Left renal pelvis (tissue), 4 donors: ENCODE measurements around the gene DCLK2. TPM values are rescaled to one million over a fixed set of nuclear protein-coding genes. Genes with fewer than 3 reads are reported as not detected.

Source experiments
- DNase-seq, 4 donors: peaks; one replicate each; pipeline ENCODE4 v3.0.0-alpha.2; 2013; ENCODE audit warnings: low read depth in 4 of 4, low spot score in 3 of 4
- polyA plus RNA-seq, 4 donors: library from polyadenylated mRNA; unstranded; fragments of 120-200 nt; gene quantifications; one replicate each; pipeline ENCODE4 v1.2.1, GENCODE V29; 2013; ENCODE audit not compliant: insufficient read length in 4 of 4

Gene DCLK2
- polyA plus RNA-seq, 4 donors, result 6.1 to 13.4 (median 11.3) TPM

DNA sequence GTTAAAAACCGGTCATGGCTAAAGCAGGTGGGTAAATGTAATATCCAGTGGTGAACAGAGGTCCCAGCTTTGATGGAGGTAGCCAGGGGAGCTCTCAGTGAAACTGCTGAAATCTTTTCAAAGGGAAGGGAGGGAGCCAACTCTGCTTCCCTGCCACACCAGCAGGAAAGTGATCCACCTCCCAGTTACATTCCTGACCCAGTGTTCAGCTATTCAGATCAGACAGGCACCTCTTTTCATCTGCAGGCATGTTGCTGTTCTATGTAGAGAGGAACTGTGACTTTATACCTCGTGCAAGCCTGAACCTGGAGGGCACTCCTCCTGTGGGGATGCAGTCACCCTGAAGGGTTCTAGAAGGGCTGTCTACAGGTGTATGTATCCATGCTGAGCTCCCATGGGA is 37.6 kb downstream of the DCLK2 start:
- no peak for DNase-seq

DNA sequence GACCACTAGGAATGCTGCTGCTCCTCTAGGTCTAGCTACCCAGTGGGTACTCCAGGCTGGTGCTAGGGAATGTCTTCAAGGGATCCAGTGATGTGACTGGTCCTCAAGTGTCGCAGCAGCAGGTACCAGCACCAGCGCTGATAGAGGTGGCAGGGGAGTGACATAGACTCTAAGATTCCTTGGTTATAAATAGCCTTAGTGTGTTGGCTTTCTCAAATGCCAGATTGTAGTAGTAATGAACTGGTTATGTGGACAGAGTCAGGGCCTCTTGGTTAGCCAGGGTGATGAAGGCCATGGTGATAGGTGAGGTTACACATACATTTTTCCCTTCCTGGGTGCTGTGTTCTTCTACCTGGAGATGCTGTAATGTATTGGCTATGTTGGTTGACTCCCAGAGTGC is 38.3 kb downstream of the DCLK2 start:
- DNase-seq, result no peak

DNA sequence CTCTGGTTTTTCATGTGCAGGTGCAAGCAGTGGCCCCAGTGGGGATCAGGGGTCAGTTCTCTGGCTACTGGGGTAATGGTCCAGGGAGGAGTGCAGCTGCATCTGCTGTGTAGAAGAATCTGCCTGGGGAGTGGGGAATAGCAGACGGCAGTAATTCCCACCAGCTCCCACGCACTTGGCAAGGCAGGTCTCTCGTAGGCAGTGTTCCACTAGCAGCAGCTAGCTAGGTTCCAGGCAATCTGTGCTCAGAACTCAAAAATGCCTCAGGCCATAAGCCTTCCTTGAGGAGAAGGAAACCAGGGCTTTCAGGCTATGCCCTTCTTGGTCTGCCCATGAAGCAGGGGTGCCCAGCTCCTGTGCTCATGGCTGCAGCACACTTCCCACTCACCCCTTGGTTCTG is 38.8 kb downstream of the DCLK2 start:
- DNase-seq, result no peak

DNA sequence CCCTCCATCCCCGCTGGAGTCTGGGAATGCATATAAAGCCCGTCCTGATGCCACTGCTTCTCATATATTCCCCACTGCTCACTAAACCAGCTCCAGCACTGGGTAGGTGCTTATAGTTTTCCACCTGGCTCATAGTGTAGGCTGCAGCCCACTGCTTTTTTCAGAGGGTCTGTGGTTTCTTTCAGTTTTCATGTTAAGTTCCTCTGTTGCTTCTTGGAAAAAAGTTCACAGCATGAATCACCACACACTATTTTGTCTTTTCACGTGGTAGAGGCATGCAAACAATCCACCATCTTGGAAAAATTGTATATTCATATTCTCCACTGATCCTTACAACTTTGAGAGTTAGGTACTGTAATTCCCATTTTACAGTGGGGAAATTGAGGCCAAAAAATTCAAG is 39.4 kb downstream of the DCLK2 start:
- DNase-seq, result no peak

DNA sequence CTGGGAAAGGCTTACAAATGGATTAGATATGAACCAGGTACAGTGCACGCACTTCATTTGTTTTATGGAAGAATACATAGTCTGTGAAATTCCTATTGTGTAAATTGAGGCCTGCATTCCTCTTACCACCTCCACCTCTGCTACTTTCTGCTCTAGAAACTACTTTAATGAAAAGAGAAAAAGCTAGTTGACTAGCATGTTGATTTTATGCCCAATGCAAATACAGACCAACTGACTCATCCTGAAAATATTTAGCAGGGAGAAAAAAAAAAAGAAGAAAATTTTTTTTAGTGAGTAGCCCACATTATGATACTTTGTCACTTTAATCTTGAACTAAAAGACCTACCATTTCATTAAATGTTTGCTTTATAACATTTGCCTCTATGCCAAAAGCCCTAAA is 41.2 kb downstream of the DCLK2 start:
- no peak for DNase-seq

DNA sequence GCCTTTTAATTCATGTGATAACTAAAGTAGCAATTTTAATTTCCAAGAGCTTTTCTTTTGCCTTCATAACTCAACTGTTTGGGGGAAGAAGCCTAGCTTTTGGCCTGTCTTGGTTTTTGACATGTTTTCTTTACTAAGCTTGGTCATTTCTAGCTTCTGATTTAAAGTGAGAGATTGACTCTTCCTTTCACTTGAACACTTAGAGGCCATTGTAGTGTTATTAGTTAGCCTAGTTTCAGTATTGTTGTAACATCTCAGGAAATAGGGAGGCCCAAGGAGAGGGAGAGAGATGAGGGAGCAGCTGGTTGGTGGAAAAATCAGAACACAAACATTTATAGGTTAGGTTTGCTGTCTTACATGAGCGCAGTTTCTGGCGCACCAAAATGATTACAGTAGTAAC is 44.8 kb downstream of the DCLK2 start:
- no peak for DNase-seq

DNA sequence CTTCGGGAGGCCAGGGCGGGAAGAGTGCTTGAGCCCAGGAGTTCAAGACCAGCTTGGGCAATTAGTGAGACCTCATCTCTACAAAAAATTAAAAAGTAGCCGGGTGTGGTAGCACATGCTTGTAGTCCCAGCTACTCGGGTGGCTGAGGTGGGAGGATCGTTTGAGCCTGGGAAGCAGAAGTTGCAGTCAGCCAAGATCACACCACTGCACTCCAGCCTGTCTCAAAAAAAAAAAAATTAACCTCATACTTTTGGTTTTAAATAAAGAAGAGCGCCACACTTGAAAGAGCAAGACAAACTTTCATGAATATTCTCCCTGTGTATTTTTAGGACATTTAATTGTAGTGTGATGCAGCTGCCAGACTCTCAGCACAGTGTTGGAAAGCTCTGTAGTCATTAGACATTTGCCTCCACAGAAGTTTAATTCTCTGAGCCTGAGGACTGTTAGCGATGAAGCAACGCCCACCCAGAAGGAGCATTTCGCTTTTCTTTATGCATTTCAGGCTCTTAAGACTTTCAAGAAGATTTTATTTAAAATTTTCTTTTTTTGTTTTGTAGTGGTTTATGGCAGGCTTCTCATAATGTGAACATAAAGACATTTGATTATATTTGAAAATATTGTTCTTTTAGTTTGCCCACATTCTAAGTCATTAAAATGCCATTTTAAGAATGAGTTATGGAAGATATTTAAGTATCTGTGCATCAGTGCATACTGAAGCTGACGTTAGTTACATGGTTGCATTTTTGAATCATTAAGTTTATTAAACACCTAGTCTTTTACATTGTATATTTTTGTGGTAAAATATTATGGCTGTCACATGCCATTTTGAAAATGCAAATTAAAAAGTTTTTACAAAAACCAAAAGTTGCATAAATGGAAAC is 45.8 kb downstream of the DCLK2 start:
- DNase-seq, result no peak

DNA sequence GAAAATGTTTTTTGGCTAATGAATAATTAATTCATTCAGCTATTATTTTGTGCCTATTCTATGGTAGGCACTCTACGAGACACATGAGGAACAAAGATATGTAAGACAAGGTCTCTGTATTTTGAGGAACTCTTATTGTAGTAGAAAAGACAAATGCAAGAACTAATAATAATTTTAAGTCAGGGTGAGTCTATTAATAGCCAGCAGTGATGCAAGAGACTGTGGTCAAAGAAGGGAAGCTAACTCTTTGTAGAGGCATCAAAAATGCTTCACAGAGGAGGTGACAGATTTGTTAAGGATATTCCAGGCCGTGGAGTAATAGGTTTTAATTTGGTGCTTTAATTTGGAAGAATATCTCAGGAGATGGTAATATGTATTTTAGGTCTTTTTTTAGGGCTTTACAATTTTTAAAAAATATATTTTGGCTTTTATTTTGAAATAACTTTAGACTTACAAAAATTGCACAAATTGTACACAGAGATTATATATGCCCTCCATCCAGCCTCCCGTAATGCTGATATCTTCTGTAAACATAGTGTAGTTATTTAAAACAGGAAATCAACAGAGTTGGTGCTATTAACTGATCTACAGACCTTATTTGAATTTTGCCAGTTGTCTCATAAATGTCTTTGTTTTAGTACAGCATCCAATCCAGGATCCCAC is 48.1 kb downstream of the DCLK2 start:
- DNase-seq, result no peak

DNA sequence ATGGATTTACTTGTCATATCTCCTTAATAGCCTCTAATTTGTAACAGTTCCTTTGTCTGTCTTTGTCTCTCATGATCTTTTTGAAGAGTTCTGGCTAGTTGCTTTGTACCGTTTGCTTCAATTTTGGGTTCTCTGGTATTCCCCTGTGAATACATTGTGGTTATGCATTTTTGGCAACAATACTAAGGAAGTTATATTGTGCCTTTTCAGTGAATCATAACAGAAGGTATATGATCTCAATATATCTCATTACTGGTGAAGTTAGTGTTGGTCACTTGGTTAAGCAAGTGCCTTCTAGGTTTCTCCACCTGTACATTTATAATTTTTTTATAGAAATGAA is 48.6 kb downstream of the DCLK2 start:
- no peak for DNase-seq

DNA sequence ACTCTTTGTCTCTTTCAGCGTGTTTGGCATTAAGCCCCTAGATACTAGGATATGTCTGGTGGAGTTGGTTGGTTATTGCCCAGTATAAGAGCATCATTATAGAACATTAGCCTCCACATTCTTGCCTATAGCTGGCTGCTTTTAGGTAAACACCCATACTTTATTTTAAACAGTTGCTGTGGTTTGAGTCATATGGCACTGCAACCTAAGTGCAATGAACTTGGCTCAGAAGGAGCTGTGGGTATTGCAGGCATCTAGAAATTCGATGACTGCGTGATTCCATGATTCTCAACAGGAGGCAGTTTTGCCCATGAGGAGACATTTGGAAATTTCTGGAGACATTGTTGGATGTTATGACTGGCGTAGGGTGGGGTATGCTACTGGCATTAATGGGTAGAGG is 49.5 kb downstream of the DCLK2 start:
- DNase-seq, result no peak

DNA sequence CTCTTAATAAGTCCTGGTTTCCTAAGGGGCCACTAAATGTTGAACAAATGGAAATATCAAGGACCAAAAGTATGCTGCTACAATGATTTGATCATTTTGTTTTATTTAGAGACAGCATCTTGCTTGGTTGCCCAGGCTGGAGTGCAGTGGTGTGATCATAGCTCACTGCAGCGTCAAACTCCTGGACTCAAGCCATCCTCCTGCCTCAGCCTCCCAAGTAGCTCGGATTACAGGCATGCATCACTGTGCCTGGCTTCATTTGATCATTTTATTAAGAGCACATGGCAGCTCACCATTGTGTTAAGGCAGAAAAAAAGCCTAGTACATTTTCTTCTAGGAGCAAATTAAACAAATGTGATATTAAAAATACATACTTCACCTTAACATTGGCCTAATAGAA is 52.7 kb downstream of the DCLK2 start:
- no peak for DNase-seq

DNA sequence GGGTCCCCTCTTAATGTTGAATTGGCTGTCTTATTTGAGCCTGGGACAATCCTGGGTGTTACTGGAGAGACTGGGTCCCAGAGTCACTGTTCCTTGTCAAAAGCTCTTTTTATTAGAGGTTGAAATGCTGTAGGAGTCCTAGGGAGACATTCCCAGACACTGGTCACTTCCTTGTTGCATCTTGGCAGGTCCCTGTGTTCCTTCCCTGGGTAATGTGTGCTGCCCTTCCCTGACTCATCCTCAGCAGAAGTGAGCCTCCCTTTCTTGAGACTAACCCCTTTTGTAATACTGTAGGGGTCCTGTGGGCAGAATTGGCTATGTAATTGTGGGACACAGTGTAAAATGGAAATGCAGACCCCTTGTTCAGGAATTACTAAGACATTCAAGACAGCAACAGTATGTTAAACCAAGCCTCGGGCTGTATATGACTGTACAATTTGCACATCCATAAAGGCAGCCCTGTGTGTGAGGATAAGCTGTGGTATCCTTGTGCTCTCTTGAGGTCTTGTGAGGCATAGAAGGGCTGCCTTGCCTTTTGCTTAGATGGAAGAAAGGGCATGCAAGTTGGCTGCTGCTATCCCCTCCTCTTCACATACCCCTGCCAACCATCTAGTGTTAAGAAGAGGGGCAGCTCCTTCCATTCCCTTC is 53.5 kb downstream of the DCLK2 start:
- DNase-seq, result no peak

DNA sequence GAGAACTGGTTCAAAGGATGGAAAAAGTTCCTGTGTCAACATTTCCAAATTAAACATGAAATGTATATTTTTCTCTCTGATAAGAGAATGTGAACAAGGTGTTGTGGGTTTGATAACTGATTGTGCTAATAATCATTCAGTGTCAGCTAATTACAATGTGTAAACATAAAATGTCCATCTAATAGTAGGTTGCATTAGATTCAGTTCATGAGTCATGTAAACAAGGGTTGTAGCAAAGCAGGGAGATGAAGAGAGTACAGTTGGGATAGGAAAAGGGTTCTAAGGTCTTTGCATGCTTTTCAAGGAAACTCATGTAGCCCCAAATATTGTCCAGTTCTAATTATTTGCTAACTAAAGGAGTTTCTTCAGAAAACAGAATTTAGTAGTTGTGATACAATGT is 55.4 kb downstream of the DCLK2 start:
- DNase-seq, result no peak

DNA sequence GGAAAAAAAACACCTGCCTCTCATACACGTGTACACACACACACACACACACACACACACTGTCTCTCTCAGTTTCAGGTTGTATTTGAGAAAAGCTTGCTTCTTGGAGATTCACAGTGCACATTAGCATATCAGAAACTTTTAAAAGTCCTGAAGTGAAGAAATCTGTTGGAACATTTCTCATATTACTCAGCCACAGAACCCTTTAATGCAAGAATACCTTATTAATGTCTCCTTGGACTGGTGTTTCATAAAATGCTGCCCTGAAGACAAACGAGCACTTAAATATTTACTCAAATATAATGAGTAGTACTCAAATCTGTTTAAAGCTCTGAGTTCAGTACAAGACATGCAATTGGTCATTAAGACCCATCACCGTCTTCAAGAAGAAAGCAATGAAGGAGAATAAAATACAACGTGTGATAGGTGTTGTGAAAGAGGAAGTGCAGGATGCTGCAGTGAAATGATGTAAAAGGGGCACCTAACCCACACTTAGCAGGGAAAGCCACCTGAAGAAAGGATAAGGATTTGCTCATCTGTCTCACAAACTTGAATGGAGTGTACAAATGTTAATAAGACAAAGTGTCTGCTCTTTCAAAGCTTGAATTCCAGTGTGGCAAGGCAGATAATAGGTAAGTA is 57.0 kb downstream of the DCLK2 start:
- DNase-seq, result no peak

DNA sequence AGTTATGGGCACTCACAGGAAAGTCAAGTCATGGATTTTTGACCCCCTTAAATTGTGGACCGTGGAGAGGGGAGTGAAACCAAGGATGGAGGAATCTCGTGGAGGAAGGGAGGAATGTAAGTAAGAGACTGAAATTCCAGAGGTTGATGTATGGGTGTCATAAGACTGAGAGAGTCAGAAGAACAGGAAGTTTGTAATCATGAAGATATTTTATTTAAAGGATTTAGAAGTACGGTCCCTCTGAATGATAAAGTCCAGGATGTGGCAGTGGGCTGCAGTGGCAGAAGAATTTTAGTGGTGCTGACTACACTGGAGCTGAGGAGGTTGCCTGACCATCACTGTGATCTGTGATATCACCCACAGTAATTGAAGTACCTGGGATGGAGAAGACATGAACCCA is 57.8 kb downstream of the DCLK2 start:
- DNase-seq, result no peak

DNA sequence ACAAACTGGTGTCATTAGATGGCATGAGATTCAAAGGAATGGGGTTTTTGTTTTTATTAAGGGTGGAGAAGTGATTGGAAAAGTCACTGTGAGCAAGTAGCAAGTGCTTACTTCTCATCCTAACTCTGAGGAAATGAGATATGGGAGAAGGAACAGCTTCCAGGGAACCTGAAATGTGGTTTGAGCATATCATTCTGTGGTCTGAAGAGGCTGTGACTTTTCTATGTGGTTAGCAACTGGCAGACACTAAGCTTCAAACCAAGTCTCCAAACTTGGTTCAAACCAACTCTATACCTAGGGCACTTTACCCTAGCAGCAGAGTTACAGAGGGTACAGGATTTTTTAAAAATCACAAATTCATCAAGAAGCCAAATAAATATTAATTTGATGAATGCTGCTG is 58.2 kb downstream of the DCLK2 start:
- DNase-seq, result no peak

DNA sequence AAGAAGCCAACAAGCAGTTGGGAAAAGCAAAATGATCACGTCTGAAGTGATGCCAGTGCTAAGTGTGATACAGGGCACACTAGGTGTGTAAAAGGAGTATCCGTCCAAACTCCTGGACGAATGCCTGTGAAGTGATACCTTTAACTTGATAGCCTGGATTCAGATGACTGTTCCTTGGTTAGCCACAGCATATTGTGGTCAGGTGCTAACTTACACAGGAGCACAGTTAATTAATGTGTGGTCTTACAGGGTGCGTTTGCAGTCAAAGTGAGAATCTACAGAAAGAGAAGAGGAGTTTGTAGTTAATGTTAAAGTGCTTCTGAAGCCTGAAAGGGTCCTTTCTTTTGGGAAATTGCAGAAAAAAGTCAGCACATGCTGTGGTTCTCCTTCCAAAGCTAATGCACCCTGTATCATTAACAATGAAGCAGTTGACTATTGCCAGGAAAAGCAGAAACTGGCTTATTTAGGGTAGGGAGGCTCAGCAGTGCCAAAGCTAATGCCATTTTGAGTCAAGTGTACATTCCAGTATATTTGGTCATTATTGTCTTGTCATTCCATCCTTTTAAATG is 61.1 kb downstream of the DCLK2 start:
- no peak for DNase-seq

DNA sequence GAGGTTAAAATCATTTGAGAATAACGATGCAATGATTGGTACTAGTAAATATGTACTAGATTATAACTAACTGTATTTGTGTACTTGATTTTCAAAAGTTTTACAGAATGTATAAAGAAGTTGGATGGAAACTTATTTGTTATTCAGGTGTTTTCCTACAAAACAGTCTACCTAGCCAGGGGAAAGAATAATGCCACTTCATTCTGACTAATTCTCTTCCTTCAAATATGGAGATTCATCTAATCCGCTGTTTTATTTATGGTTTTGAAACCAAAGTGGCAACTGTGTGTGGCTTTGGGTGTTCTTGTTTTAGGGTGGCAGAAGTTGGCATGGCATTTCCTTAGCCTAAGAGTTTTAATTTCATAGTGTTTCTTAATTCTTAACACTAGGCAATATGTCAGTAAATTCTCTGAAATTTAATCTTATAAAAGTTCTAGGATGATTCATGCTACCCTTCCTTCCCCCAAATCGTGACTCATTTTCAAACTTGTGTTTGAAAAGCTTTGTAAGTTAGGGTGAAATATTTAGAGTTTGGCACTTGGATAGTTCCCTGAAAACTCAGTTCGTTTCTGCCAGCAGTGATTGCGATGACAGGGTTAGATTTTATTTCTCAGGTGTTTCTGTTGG is 62.6 kb downstream of the DCLK2 start:
- DNase-seq, result no peak

DNA sequence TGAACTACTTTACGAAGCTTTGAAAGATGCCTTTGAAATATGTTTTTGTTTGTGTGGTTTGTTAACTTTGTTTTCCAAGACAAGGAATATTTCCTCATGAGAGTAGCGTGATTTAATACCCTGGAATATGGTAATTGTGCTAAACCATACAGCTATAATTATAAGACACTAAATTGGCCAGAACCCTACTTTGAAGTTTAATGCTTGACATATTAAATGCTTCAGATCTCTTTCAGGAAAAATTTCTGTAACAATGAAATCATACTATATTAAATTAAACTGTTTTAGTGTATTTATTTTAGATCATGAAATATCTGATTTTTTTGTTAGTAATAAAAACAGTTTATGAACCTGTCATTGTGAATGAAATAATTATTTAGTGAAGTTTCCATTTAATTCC is 63.5 kb downstream of the DCLK2 start:
- DNase-seq, result peak in 3 of 4 donors; percentile 20 to 45 (median 25)

DNA sequence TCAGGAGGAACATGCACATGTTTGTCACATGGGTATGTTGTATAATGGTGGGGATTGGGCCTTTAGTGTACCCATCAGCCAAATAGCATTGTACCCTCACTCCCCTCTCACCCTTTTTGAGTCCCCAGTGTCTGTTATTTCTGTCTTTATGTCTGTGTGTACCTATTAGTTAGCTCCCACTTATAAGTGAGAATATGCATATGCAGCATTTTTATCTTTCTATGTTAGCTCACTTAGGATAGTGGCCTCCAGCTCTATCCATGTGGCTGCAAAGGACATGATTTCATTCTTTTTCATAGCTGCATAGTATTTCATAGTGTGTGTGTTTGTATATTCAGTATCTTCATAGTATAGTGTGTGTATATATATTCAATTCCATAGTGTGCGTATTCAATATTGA is 64.6 kb downstream of the DCLK2 start:
- no peak for DNase-seq
